Suprapubic skin (tissue), 4 donors: ENCODE data around the gene SMIM13.

Source experiments
- CTCF ChIP-seq, 2 donors: fragments of 200-600 bp in 1 of 2; fragments of 450-650 bp in 1 of 2; sonication (generic) in 1 of 2; IDR thresholded peaks; one replicate each; pipeline ENCODE4 v1.5.1; 2016 to 2019; ENCODE audit warnings: antibody characterized with exemption in 2 of 2, mild to moderate bottlenecking in 1 of 2, moderate library complexity in 1 of 2
- POLR2A ChIP-seq, 2 donors: fragments of 450-650 bp; IDR thresholded peaks; one replicate each; pipeline ENCODE4 v1.6.1; 2017; ENCODE audit warnings: antibody characterized with exemption in 2 of 2, mild to moderate bottlenecking in 2 of 2, moderate library complexity in 2 of 2
- POLR2AphosphoS5 ChIP-seq, 3 donors: sonication (generic); formaldehyde crosslinking; IDR thresholded peaks; one replicate each; pipeline ENCODE4 v1.6.1; 2017; ENCODE audit warnings: antibody characterized with exemption in 3 of 3

- TF ChIP-seq CTCF (IDR thresholded peaks at IDR 0.05) (no peak), POLR2A (IDR thresholded peaks at IDR 0.05) (no peak), POLR2AphosphoS5 (IDR thresholded peaks at IDR 0.05) (no peak)
Observed at GRCh38 chr6:11139051-11139960, 45.7 kb downstream of the SMIM13 start.
